Right lobe of liver (tissue), 6 donors: ENCODE data around the gene CNOT2. TPM values are rescaled to one million over a fixed set of nuclear protein-coding genes. Genes with fewer than 3 reads are reported as not detected.
A peak's percentile ranks its signal among the peaks of the same experiment; 100 is the strongest.

Experiments
- ATAC-seq, 4 donors: fragments of 200-7000 bp; cut with Tn5 transposase; one replicate each; pipeline ENCODE4 v1.9.1; 2020; ENCODE audit warnings: mild to moderate bottlenecking in 4 of 4, moderate library complexity in 4 of 4
- DNase-seq, 3 donors: peaks; one replicate each; pipeline ENCODE4 v3.0.0-alpha.2; 2020
- H3K27ac ChIP-seq, 3 donors: fragments of 200-600 bp; one replicate each; pipeline ENCODE4 v1.8.0; 2022
- H3K27me3 ChIP-seq, 2 donors: fragments of 200-600 bp; one replicate each; pipeline ENCODE4 v1.8.0; 2022
- H3K36me3 ChIP-seq, 4 donors: fragments of 200-600 bp; sonication (generic) in 1 of 4; one replicate each; pipeline versions ENCODE4 v1.5.1 to v1.8.0; 2017 to 2022; ENCODE audit warnings: control low read depth in 1 of 4
- H3K4me1 ChIP-seq, 4 donors: fragments of 200-600 bp; sonication (generic) in 1 of 4; one replicate each; pipeline versions ENCODE4 v1.5.1 to v1.8.0; 2017 to 2022; ENCODE audit warnings: control low read depth in 1 of 4
- H3K4me3 ChIP-seq, 3 donors: fragments of 200-600 bp; one replicate each; pipeline ENCODE4 v1.8.0; 2022
- H3K9me3 ChIP-seq, 4 donors: fragments of 200-600 bp; sonication (generic) in 1 of 4; one replicate each; pipeline versions ENCODE4 v1.5.1 to v1.8.0; 2017 to 2022; ENCODE audit warnings: control low read depth in 1 of 4
- POLR2A ChIP-seq: fragments of 450-650 bp; IDR thresholded peaks from one replicate; pipeline ENCODE4 v1.6.1; 2017; ENCODE audit warnings: antibody characterized with exemption, mild to moderate bottlenecking
- WGBS: methylation state at CpG from one replicate; pipeline ENCODE4 v1.1.6; 2018; ENCODE audit warnings: low coverage, low lambda C conversion rate; ENCODE audit not compliant: insufficient coverage; ENCODE audit errors: missing lambda C conversion rate; 5-methylcytosine and 5-hydroxymethylcytosine counted together
- intact Hi-C, 2 donors: fragments of 100-400 bp; cut with DNase I; formaldehyde crosslinking; loops; one replicate each; pipeline versions ENCODE4 v1.11.2 to v1.14.1; 2022
- total RNA-seq, 6 experiments: library from RNA; depleted of rRNA in 2 of 6; stranded (reverse); fragments of >200 nt in 2 of 6; fragmentation: NEBNext Ultra II Directional in 3 of 6; extraction: Animal tissue kit (Norgen Biotek cat#: 25700) in 3 of 6; gene quantifications; one replicate each; pipeline versions ENCODE4 v1.1.0 to v1.2.4, GENCODE V29; 2016 to 2023
- TF ChIP-seq, protein P1 (sequence below), 4 donors: fragments of 200-600 bp in 3 of 4; fragments of 450-650 bp in 1 of 4; IDR thresholded peaks; one replicate each; pipeline versions ENCODE4 v1.5.1 to v1.8.0; 2016 to 2022; ENCODE audit warnings: antibody characterized with exemption in 4 of 4, mild to moderate bottlenecking in 2 of 4
- donor health status: DM: no; HTN: yes; CAD: no.
- donor health status: DM: no; HTN: no; CAD: no.
- donor health status: DM: no; HTN: no; CAD: no.
- donor health status: DM: no; HTN: yes; CAD: no.
- donor health status: DM: no; HTN: yes; CAD: no.

CNOT2 gene
- total RNA-seq, 6 experiments from 2014 or later, result 24.6 to 65.9 (median 35.4) TPM

DNA sequence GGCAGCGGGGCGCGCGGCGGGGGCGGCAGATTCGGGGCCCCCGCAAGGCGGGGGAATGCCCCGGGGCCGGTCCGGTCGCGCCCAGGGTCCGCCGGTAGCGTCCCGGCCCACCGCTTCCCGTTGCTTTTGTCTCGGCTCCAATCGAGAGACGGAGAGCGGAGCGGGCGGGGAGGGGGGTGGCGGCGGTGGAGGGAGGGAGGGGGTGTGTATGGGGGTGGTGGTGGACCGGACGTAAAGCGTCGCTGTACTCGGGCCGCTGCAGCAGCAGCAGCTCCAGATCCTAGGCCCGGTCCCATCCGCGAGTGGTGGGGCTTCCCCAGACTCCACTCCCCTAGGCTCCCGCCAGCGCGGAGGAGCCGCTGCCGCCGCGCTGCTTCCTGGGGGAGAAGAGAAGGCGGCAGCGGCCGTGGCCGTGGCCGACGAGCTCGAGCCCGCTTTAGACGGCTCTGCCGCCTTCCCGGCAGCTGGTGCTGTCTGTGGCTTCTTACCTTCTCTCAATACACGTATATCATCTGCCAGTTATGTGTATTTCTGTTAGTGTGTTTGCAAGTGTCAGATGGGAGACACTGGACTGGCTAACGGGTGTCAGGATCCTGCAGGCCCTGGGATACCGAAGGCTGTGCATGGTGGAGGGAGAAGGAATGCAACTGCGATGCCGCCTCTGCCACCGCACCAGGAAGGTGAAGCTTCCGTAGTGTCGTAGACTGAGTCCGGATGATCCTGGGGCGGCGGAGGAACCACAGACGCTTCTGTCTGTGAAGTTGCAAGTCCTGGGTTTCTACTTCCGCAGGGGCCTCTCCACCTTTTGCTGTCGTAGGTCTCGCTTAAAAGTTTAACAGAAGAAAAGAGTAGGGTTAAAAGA is 508 bp downstream of the CNOT2 start:
- WGBS, result 0% methylated on average over 10 of the region's 70 CpGs

DNA sequence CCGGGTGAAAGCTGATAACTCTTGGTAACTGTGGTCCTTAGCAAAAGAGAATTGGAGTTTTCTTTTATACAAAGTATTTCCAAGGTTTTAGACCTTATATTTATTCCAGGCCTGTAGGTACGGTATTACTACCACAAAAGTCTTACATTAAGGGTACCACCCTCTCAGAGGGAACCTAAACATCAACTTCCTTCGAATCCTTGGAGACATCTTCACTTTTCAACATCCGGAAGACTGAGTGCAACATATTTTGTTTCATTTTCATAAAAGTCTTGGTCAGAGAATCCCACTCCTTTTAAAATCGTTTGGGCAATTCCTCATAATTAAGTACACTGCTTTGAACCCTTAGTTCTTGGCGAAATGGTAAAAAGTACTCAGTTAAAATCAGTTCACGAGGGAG is 1.2 kb downstream of the CNOT2 start:
- Histone ChIP-seq H3K27me3 (no peaks in the 10 kb centered on the region), H3K4me3 (peak overlapping the region; percentile 89 to 93 (median 92)), H3K4me1 (peaks cover 0 to 34% (median 13%) of the 10 kb centered on the region in 4 donors), H3K36me3 (peaks cover 0 to 1% (median 0%) of the 10 kb centered on the region in 4 donors), H3K9me3 (no peaks in the 10 kb centered on the region), H3K27ac (peak overlapping the region; percentile 95 to 99 (median 97))
- intact Hi-C loops, result no loop called here
- ATAC-seq (no peak), DNase-seq (no peak)
- 14% methylated on average over 7 of the region's 7 CpGs for WGBS
- TF ChIP-seq, protein P1, sequence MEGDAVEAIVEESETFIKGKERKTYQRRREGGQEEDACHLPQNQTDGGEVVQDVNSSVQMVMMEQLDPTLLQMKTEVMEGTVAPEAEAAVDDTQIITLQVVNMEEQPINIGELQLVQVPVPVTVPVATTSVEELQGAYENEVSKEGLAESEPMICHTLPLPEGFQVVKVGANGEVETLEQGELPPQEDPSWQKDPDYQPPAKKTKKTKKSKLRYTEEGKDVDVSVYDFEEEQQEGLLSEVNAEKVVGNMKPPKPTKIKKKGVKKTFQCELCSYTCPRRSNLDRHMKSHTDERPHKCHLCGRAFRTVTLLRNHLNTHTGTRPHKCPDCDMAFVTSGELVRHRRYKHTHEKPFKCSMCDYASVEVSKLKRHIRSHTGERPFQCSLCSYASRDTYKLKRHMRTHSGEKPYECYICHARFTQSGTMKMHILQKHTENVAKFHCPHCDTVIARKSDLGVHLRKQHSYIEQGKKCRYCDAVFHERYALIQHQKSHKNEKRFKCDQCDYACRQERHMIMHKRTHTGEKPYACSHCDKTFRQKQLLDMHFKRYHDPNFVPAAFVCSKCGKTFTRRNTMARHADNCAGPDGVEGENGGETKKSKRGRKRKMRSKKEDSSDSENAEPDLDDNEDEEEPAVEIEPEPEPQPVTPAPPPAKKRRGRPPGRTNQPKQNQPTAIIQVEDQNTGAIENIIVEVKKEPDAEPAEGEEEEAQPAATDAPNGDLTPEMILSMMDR (IDR thresholded peaks at IDR 0.05), result no peak
- no peak for TF ChIP-seq POLR2A

More for the DNA sequence above, 508 bp downstream of the CNOT2 start:
- Histone ChIP-seq H3K27ac (peak overlapping the region; percentile 95 to 99 (median 97)), H3K4me3 (peak overlapping the region; percentile 89 to 93 (median 92)), H3K4me1 (peaks cover 0 to 28% (median 13%) of the 10 kb centered on the region in 4 donors), H3K9me3 (no peaks in the 10 kb centered on the region), H3K27me3 (no peaks in the 10 kb centered on the region), H3K36me3 (peaks cover 0 to 2% (median 0%) of the 10 kb centered on the region in 4 donors)
- TF ChIP-seq, protein P1 (IDR thresholded peaks at IDR 0.05), result no peak
- TF ChIP-seq POLR2A, result no peak
- intact Hi-C loops, result no loop called here
- ATAC-seq (peak; percentile 58 to 83 (median 73)), DNase-seq (peak; percentile 75 to 81 (median 81))

DNA sequence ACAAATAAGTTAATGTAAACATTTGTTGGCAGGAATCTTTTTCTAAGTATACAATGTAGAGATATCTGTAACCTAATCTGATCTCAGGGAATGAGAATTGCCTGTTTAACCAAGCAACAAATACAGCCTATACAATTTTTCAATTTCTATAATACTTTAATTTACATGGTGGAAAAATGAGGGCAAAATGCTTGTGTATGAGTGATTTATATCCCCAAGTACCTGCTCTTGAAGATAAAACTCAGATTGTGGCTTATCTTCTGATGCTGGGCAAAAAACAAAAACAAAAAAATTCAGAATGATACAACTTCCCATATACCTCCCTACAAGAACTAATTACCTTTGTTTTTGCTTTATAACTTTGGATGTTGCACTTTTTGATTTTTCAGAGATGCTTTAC is 2.2 kb downstream of the CNOT2 start:
- DNase-seq, result no peak
- H3K27me3 ChIP-seq, result no peaks in the 10 kb centered on the region
- peaks cover 0 to 37% (median 13%) of the 10 kb centered on the region in 4 donors for H3K4me1 ChIP-seq
- no peak for ATAC-seq
- H3K27ac ChIP-seq, result no peak overlapping the region
- H3K36me3 ChIP-seq, result no peaks in the 10 kb centered on the region
- no peak overlapping the region for H3K4me3 ChIP-seq
- H3K9me3 ChIP-seq, result no peaks in the 10 kb centered on the region
- TF ChIP-seq POLR2A, result no peak
- TF ChIP-seq, protein P1 (IDR thresholded peaks at IDR 0.05), result no peak
- intact Hi-C loops, result no loop called here

DNA sequence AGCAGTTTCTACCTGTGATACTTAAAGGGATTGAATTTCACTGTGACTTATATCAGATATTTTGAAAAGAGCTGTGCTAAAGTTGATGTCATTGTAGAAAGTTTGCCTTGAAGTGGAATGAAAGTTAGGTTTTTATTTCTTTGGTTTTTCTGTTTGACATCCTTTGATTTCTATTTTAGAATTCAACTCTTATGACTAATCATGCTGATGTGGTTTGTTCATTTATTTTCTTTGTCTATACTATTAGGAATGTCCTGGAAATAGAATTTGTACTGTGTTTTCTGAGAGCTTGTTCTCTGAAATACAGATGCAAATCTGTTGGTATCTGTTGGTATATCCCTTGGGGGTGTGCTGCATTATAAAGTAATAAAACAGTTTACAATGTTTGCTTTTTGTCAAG is 3.3 kb downstream of the CNOT2 start:
- Histone ChIP-seq H3K27ac (no peak overlapping the region), H3K4me3 (no peak overlapping the region), H3K9me3 (no peaks in the 10 kb centered on the region), H3K4me1 (peaks cover 0 to 36% (median 13%) of the 10 kb centered on the region in 4 donors), H3K27me3 (no peaks in the 10 kb centered on the region), H3K36me3 (no peaks in the 10 kb centered on the region)
- ATAC-seq, result no peak
- intact Hi-C loops, result no loop called here
- no peak for DNase-seq
- no peak for TF ChIP-seq POLR2A
- TF ChIP-seq, protein P1 (IDR thresholded peaks at IDR 0.05), result no peak
